Neural progenitor cell (in vitro differentiated cells): ENCODE data around the gene PPP1CC. TPM values are rescaled to one million over a fixed set of nuclear protein-coding genes. Genes with fewer than 3 reads are reported as not detected.

ENCODE experiments used
- DNase-seq: peaks from one replicate; pipeline ENCODE4 v3.0.0-alpha.2; 2016; ENCODE audit warnings: low spot score
- H2AFZ ChIP-seq: fragments of 200-600 bp; sonication (generic); replicated peaks from 2 replicates; pipeline ENCODE4 v1.6.1; 2016; ENCODE audit warnings: antibody characterized with exemption
- H3F3A ChIP-seq: fragments of 200-600 bp; sonication (generic); 2 replicates; pipeline ENCODE4 v1.6.1; 2016; ENCODE audit warnings: antibody characterized with exemption, low read depth
- H3K27ac ChIP-seq: fragments of 200-600 bp; sonication (generic); 2 replicates; pipeline ENCODE4 v1.5.1; 2016; ENCODE audit warnings: mild to moderate bottlenecking
- H3K27me3 ChIP-seq: fragments of 200-600 bp; sonication (generic); 2 replicates; pipeline ENCODE4 v1.6.1; 2016; ENCODE audit warnings: mild to moderate bottlenecking, moderate library complexity
- H3K36me3 ChIP-seq: fragments of 200-600 bp; sonication (generic); 2 replicates; pipeline ENCODE4 v1.5.1; 2016
- H3K4me1 ChIP-seq: fragments of 200-600 bp; sonication (generic); 2 replicates; pipeline ENCODE4 v1.6.1; 2016; ENCODE audit warnings: mixed run types
- H3K4me2 ChIP-seq: fragments of 200-600 bp; sonication (generic); 2 replicates; pipeline ENCODE4 v1.6.1; 2016
- H3K4me3 ChIP-seq: fragments of 200-600 bp; sonication (generic); 2 replicates; pipeline ENCODE4 v1.5.1; 2016
- H3K79me2 ChIP-seq: fragments of 200-600 bp; sonication (generic); 2 replicates; pipeline ENCODE4 v1.6.1; 2016; ENCODE audit warnings: low read depth
- H3K9ac ChIP-seq: fragments of 200-600 bp; sonication (generic); 2 replicates; pipeline ENCODE4 v1.6.1; 2016
- H3K9me3 ChIP-seq: fragments of 200-600 bp; sonication (generic); 2 replicates; pipeline ENCODE4 v1.5.1; 2016; ENCODE audit warnings: low read depth
- H4K20me1 ChIP-seq: fragments of 200-600 bp; sonication (generic); 2 replicates; pipeline ENCODE4 v1.6.1; 2016; ENCODE audit warnings: low read depth
- H3K27ac Mint-ChIP-seq: 3 replicates; pipeline ENCODE4 v1.8.0; 2021; ENCODE audit warnings: mixed read lengths
- H3K27me3 Mint-ChIP-seq: 2 replicates; pipeline ENCODE4 v1.8.0; 2022; ENCODE audit warnings: low read depth, mild to moderate bottlenecking, inconsistent platforms, moderate library complexity, mixed read lengths; ENCODE audit not compliant: insufficient read depth
- H3K36me3 Mint-ChIP-seq: 3 replicates; pipeline ENCODE4 v1.8.0; 2021; ENCODE audit warnings: mixed read lengths
- H3K4me1 Mint-ChIP-seq: 3 replicates; pipeline ENCODE4 v1.8.0; 2021; ENCODE audit warnings: mixed read lengths
- H3K4me3 Mint-ChIP-seq: 3 replicates; pipeline ENCODE4 v1.8.0; 2021; ENCODE audit warnings: mild to moderate bottlenecking, moderate library complexity, mixed read lengths
- H3K9me3 Mint-ChIP-seq: 3 replicates; pipeline ENCODE4 v1.8.0; 2020; ENCODE audit warnings: mixed read lengths
- CTCF ChIP-seq: fragments of 200-600 bp; sonication (generic); IDR thresholded peaks from 2 replicates; pipeline ENCODE4 v1.5.1; 2017; ENCODE audit warnings: antibody characterized with exemption, mild to moderate bottlenecking
- EZH2 ChIP-seq: fragments of 200-600 bp; sonication (generic); IDR thresholded peaks from 2 replicates; pipeline ENCODE4 v1.6.1; 2017; ENCODE audit warnings: antibody characterized with exemption, mild to moderate bottlenecking, moderate library complexity
- EZH2phosphoT487 ChIP-seq: fragments of 200-600 bp; sonication (generic); IDR thresholded peaks from 2 replicates; pipeline ENCODE4 v1.6.1; 2017; ENCODE audit warnings: antibody characterized with exemption
- total RNA-seq: library from RNA; depleted of rRNA; stranded (reverse); fragments of >200 nt; gene quantifications from 2 replicates; pipeline ENCODE4 v1.2.3, GENCODE V29; 2015; ENCODE audit warnings: low replicate concordance

The PPP1CC gene
- total RNA-seq, 1 donor from 2014 or later: 629 TPM

GRCh38 chr12:110786012-110786411 lies 43.3 kb upstream of the PPP1CC start:
- Histone ChIP-seq H3K27me3 (no peaks in the 10 kb centered on the region), H3K9ac (no peak overlapping the region), H3F3A (no peaks in the 10 kb centered on the region), H3K9me3 (no peaks in the 10 kb centered on the region), H3K27ac (no peak overlapping the region), H3K4me2 (no peak overlapping the region), H3K4me3 (no peak overlapping the region), H3K79me2 (no peaks in the 10 kb centered on the region), H3K36me3 (no peaks in the 10 kb centered on the region), H2AFZ (no peak overlapping the region), H3K4me1 (peaks cover 5% of the 10 kb centered on the region), H4K20me1 (no peaks in the 10 kb centered on the region)
- no peak for TF ChIP-seq CTCF
- no peak for TF ChIP-seq EZH2
- no peak for TF ChIP-seq EZH2phosphoT487
- no peak for DNase-seq
- no peak overlapping the region for H3K27ac Mint-ChIP-seq
- H3K4me1 Mint-ChIP-seq: peaks cover 3% of the 10 kb centered on the region
- no peaks in the 10 kb centered on the region for H3K9me3 Mint-ChIP-seq
- peaks cover 15% of the 10 kb centered on the region for H3K27me3 Mint-ChIP-seq
- H3K4me3 Mint-ChIP-seq: no peak overlapping the region
- no peaks in the 10 kb centered on the region for H3K36me3 Mint-ChIP-seq

GRCh38 chr12:110785240-110785639 lies 42.5 kb upstream of the PPP1CC start:
- Histone ChIP-seq H2AFZ (no peak overlapping the region), H3K79me2 (no peaks in the 10 kb centered on the region), H4K20me1 (no peaks in the 10 kb centered on the region), H3K4me3 (no peak overlapping the region), H3K9me3 (no peaks in the 10 kb centered on the region), H3K27ac (no peak overlapping the region), H3K4me1 (peaks cover under 1% of the 10 kb centered on the region), H3F3A (no peaks in the 10 kb centered on the region), H3K36me3 (no peaks in the 10 kb centered on the region), H3K9ac (no peak overlapping the region), H3K4me2 (no peak overlapping the region), H3K27me3 (no peaks in the 10 kb centered on the region)
- no peak for TF ChIP-seq CTCF
- no peak for TF ChIP-seq EZH2phosphoT487
- TF ChIP-seq EZH2: no peak
- Mint-ChIP-seq H3K4me1 (no peaks in the 10 kb centered on the region), H3K27ac (no peak overlapping the region), H3K9me3 (no peaks in the 10 kb centered on the region), H3K27me3 (peaks cover 15% of the 10 kb centered on the region), H3K36me3 (no peaks in the 10 kb centered on the region), H3K4me3 (no peak overlapping the region)
- DNase-seq: no peak

GRCh38 chr12:110782922-110783321 lies 40.2 kb upstream of the PPP1CC start:
- DNase-seq: no peak
- H3F3A ChIP-seq: no peaks in the 10 kb centered on the region
- H3K4me2 ChIP-seq: no peak overlapping the region
- Mint-ChIP-seq H3K27ac (no peak overlapping the region), H3K4me3 (no peak overlapping the region), H3K36me3 (no peaks in the 10 kb centered on the region), H3K27me3 (peaks cover 14% of the 10 kb centered on the region), H3K9me3 (no peaks in the 10 kb centered on the region), H3K4me1 (peaks cover 7% of the 10 kb centered on the region)
- no peak overlapping the region for H3K27ac ChIP-seq
- H3K9ac ChIP-seq: no peak overlapping the region
- peak overlapping the region; percentile 48 for H2AFZ ChIP-seq
- no peaks in the 10 kb centered on the region for H3K27me3 ChIP-seq
- no peak for TF ChIP-seq CTCF
- no peaks in the 10 kb centered on the region for H4K20me1 ChIP-seq
- H3K4me1 ChIP-seq: no peaks in the 10 kb centered on the region
- H3K4me3 ChIP-seq: no peak overlapping the region
- no peaks in the 10 kb centered on the region for H3K79me2 ChIP-seq
- H3K9me3 ChIP-seq: no peaks in the 10 kb centered on the region
- no peaks in the 10 kb centered on the region for H3K36me3 ChIP-seq

DNA sequence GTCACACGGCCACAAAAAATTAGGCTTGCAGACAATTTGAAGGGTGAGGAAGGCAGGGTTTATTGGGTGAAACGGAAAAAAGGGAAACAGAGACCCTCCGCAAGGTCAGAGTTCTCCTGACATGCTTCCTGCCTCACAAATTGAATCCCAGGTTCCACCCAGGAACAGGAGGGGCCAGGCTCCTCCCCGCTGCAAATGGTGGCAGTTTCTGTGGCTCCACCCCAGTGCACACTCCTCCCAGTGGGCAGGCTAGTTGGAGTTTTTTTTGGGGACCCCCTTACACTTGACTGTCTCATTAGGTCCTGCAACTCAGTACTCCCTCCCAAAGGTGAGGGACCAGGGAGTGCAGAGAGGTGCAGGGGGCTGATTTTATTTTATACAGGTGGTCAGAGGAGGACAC lies 39.4 kb upstream of the PPP1CC start:
- no peaks in the 10 kb centered on the region for H3K9me3 Mint-ChIP-seq
- H2AFZ ChIP-seq: peak overlapping the region; percentile 37
- no peak overlapping the region for H3K27ac ChIP-seq
- no peak overlapping the region for H3K4me3 Mint-ChIP-seq
- no peaks in the 10 kb centered on the region for H4K20me1 ChIP-seq
- TF ChIP-seq EZH2: no peak
- no peak for TF ChIP-seq CTCF
- no peak for TF ChIP-seq EZH2phosphoT487
- H3K79me2 ChIP-seq: no peaks in the 10 kb centered on the region
- H3K36me3 Mint-ChIP-seq: no peaks in the 10 kb centered on the region
- H3K4me1 Mint-ChIP-seq: peaks cover 7% of the 10 kb centered on the region
- no peak overlapping the region for H3K4me2 ChIP-seq
- H3K9me3 ChIP-seq: no peaks in the 10 kb centered on the region
- no peaks in the 10 kb centered on the region for H3K36me3 ChIP-seq
- peaks cover 8% of the 10 kb centered on the region for H3K27me3 Mint-ChIP-seq
- no peaks in the 10 kb centered on the region for H3F3A ChIP-seq
- H3K4me3 ChIP-seq: no peak overlapping the region
- H3K4me1 ChIP-seq: no peaks in the 10 kb centered on the region
- H3K27me3 ChIP-seq: no peaks in the 10 kb centered on the region
- no peak overlapping the region for H3K9ac ChIP-seq
- no peak for DNase-seq
- no peak overlapping the region for H3K27ac Mint-ChIP-seq
